ENCODE measurements around the gene EXOC6.

GRCh38 chr10:93023013-93023650 lies 174.8 kb downstream of the EXOC6 start:
- TF ChIP-seq, protein P1, sequence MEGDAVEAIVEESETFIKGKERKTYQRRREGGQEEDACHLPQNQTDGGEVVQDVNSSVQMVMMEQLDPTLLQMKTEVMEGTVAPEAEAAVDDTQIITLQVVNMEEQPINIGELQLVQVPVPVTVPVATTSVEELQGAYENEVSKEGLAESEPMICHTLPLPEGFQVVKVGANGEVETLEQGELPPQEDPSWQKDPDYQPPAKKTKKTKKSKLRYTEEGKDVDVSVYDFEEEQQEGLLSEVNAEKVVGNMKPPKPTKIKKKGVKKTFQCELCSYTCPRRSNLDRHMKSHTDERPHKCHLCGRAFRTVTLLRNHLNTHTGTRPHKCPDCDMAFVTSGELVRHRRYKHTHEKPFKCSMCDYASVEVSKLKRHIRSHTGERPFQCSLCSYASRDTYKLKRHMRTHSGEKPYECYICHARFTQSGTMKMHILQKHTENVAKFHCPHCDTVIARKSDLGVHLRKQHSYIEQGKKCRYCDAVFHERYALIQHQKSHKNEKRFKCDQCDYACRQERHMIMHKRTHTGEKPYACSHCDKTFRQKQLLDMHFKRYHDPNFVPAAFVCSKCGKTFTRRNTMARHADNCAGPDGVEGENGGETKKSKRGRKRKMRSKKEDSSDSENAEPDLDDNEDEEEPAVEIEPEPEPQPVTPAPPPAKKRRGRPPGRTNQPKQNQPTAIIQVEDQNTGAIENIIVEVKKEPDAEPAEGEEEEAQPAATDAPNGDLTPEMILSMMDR (IDR thresholded peaks at IDR 0.05; ENCODE audit: insufficient read depth, low read length), result no peak
- TF ChIP-seq POLR2AphosphoS5 (IDR thresholded peaks at IDR 0.05; ENCODE audit: low read depth), result no peak
- TF ChIP-seq GABPA (IDR thresholded peaks at IDR 0.05; ENCODE audit: low read depth), result no peak

Data from HL-60 (cell line).